PC-3 (cell line): ENCODE measurements around the gene HP1BP3.

Source experiments
- EZH2 ChIP-seq: fragments of 300-600 bp; sonication (generic); IDR thresholded peaks from one replicate; pipeline ENCODE4 v1.6.1; 2017; ENCODE audit warnings: antibody characterized with exemption, mild to moderate bottlenecking, low read length; ENCODE audit not compliant: unreplicated experiment
- TF ChIP-seq, protein P1 (sequence below): fragments of 300-600 bp; sonication (generic); conservative IDR thresholded peaks from 2 replicates; pipeline ENCODE4 v1.5.1; 2017; ENCODE audit warnings: antibody characterized with exemption, low read depth, mild to moderate bottlenecking, low read length

DNA sequence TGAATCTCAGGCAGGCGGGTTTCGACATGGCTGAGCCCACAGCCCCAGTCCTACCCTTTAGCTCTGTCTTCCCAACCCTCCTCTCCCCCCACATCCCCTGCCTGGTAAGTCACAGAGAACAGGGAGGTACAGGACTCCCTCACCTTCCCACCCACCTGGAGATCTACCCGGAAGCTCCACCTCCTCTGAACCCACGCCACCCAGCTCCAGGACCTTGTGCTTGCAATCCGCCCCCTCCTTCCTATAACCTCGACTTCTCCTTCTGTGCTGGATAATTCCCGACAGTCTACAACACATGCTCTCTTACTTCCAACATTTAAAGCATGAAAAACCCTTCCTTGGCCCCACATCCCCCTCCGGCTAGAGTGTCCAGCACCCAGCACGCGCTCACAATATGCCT, 91.6 kb downstream of the HP1BP3 start:
- TF ChIP-seq EZH2 = no peak
- TF ChIP-seq, protein P1, sequence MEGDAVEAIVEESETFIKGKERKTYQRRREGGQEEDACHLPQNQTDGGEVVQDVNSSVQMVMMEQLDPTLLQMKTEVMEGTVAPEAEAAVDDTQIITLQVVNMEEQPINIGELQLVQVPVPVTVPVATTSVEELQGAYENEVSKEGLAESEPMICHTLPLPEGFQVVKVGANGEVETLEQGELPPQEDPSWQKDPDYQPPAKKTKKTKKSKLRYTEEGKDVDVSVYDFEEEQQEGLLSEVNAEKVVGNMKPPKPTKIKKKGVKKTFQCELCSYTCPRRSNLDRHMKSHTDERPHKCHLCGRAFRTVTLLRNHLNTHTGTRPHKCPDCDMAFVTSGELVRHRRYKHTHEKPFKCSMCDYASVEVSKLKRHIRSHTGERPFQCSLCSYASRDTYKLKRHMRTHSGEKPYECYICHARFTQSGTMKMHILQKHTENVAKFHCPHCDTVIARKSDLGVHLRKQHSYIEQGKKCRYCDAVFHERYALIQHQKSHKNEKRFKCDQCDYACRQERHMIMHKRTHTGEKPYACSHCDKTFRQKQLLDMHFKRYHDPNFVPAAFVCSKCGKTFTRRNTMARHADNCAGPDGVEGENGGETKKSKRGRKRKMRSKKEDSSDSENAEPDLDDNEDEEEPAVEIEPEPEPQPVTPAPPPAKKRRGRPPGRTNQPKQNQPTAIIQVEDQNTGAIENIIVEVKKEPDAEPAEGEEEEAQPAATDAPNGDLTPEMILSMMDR = no peak
